ENCODE data around the gene BRD3OS.

Gene BRD3OS

GRCh38 chr9:134007150-134007549 lies 18.1 kb upstream of the BRD3OS start:
- FAIRE-seq = no peak

- no peak for FAIRE-seq
Observed at GRCh38 chr9:134007571-134007970, 17.7 kb upstream of the BRD3OS start.

DNA sequence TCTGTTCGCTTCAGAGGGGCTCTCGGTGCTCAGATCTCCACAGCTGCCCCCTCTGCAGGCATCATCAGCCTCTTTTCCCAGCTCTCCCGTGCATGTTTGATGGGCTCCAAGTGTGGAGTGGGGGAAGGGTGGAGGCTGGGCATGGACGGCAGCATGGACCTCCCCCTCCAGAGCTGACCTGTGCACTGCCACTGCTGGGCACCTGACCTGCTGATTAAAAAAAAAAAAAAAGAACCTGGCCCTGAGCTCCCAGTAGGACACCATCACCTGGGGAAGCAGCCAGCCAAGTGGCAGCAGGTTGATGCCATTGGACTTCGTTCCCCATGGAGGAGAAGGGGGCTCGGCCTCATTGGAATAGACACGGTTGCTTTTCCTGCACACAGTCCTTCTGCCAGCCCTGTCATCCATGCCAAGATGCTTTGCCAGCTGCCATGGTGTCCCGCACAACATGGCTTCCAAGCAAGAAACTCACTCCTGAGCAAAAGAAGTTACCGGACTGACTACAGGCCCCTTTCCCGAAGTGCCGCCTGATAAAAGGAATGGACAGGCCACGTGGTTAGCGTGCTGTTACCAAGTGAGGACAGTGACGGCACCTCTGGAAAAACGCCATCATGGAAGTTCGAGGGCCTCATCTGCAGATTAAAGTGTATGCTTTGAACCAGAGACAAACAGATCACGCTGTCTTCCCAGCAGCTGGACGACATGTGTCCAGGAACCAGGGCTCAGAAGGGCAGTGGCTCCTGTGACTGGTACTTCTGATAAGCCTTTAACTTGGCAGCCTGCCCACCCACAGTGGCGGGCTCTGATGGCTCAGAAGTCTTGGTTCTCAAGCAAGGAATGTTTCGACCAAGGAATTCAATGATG lies 14.7 kb upstream of the BRD3OS start:
- FAIRE-seq = no peak

GRCh38 chr9:134011401-134011800 lies 13.9 kb upstream of the BRD3OS start:
- no peak for FAIRE-seq

DNA sequence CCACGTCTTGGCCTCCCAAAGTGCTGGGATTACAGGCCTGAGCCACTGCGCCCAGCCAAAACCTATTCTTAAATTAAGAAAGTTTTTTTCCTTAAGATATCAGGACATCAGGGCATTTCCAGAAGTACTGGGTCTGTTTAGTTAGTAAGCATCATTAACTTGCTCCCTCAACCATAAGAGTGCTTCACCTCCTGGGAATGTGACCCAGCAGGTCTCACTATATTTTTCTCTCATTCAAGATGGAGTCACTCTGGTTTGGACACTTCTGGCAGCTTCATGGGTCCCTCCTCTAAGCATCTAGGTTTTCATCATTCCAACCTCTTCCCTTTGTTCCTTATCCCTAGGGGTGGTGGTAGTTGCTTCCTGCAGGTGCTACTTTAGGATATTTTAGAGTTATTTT lies 10.3 kb upstream of the BRD3OS start:
- no peak for FAIRE-seq

GRCh38 chr9:134024214-134024792 lies 978 bp upstream of the BRD3OS start:
- no peak for FAIRE-seq

- no peak for FAIRE-seq
Observed at GRCh38 chr9:134025606-134026541, 593 bp downstream of the BRD3OS start.

- FAIRE-seq = no peak
Observed at GRCh38 chr9:134026581-134026980, 1.3 kb downstream of the BRD3OS start.

DNA sequence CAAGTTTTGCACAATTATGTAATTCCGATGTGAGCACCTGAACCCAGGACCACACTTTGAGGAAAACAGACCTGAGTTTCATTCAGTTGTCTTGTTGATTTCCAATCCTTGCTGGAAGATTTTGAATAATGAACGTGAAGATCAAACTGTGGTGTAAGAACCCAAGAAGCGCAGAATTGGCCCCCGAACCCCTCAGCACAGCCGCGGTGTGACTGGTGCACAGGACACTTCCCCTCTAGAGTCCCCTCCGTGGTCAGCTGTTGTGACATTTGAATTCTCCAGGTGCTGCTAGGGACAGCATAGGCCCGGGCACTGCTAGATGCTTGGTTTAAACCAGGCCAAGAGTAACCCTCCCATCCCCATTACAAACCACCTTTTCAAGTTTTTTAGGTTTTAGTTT lies 1.7 kb downstream of the BRD3OS start:
- no peak for FAIRE-seq

DNA sequence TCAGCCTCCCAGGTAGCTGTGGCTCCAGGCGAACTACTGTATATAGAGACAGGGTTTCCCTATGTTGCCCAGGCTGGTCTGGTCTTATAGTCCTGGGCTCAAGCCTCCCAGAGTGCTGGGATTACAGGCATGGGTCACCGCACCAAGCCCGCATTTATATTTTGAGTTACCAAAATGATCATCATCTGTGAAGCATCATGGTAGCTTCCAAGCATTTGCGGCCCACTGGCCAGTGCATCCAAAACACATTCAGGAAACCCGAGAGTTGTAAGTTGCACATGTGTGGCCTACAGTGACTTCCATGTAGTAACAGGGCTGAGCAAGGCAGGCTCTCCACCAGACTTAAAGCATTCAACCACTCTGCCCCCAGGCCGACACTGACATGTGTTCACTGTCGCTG lies 2.3 kb downstream of the BRD3OS start:
- no peak for FAIRE-seq

GRCh38 chr9:134028076-134028475 lies 2.8 kb downstream of the BRD3OS start:
- FAIRE-seq = no peak

DNA sequence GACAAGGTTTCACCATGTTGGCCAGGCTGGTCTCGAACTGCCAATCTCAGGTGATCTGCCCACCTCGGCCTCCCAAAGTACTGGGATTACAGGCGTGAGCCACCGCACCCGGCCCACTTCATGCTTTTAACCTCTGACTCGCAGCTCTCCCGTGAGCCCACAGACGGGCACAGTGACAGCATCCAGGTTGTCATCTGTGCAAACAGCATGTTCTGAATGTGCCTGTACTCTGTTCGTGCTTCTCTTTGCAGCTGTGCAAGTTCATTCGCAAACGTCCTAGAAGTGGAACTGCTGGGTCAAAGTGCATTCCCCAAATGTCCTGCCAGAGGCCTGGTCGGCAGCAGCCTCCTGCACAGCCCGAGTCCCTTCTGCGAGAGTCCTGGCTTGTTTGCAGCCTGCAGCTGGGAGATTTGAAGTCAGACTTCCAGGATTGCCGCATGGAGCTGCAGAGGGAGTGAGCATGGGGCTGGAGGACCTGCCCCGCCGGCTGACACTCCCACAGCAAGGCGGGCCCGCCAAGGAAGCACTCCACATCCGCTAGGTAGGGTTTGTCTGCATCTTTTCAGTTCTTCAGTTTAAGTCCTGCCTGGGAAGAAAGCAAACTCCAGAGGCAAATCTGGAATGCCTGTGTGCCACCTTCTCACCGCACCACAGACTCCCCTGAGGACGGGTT lies 3.4 kb downstream of the BRD3OS start:
- FAIRE-seq = no peak

DNA sequence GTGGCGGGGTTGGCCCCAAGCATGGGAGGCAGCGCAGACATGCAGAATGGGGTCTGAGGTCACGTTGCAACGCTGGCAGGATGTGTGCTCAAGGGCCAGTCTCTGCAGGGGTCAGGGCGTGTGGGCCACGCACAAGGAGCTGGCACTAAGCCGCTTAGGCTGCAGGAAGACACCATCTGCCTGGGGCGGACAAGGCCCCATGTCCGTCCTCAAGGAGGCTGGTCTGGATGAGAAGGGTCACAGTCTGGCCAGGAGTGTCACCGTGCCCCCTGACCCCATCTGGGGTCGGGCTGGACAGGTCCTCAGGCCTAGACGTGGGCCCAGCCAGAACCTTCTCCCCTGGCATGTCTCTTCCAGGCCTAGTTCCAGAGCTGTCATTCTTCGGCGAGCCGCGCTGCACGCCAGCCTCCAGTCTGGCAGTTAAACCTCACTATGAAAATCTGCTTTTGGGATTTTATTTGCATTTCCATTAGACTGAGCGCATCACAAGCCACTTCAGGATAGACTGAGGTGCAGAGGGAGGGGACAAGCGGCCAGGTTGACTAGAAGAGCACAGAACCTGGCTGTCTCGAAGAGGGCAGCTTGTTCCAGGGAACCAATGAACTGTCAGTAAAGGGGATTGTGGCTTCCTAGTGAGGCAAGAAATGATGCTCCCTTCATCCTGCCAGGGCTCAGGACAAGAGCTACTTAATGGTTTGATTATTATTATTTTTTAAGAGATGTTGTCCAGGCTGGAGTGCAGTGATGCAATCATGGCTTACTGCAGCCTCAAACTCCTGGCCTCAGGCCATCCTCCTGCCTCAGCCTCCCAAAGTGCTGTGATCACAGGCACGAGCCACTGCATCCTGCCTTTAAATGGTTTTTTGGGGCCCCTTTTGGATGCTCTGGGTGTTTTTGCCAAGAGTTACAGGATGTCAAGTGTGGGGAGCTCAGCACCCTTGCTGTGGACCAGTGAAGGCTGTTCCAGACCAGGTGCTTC lies 4.3 kb downstream of the BRD3OS start:
- no peak for FAIRE-seq

DNA sequence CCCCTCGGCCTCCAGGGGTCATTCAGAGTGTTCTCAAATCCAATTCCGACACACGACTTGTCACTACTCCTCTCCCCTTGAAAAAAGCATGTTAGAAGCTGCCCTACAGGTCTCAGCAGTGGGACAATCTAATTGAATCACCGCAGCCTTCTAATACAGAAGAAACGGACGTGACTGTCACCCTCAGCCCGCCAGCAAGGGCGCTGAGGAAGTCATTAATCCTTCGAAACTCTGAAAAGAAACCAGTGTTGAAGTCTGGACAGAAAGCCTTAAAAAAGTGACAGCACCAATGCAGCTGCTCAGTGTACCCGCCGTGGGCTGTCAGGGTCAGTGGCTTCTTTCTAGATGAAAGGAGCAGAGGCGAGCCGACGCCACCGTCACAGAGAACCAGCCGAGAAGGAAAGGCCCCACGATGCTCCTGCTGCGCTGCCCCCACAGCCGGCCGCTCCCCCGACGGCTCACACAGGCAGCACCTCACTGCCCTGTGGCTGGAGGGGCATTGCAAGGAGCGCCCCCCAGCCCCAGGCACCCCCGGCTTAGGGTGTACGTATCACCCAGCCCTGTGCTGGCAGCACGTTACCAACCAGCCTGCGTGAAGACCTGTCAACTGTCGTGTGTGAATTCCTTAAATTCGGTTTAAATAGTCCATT lies 5.7 kb downstream of the BRD3OS start:
- FAIRE-seq = no peak

- FAIRE-seq = no peak
Observed at GRCh38 chr9:134031783-134032182, 6.5 kb downstream of the BRD3OS start.

DNA sequence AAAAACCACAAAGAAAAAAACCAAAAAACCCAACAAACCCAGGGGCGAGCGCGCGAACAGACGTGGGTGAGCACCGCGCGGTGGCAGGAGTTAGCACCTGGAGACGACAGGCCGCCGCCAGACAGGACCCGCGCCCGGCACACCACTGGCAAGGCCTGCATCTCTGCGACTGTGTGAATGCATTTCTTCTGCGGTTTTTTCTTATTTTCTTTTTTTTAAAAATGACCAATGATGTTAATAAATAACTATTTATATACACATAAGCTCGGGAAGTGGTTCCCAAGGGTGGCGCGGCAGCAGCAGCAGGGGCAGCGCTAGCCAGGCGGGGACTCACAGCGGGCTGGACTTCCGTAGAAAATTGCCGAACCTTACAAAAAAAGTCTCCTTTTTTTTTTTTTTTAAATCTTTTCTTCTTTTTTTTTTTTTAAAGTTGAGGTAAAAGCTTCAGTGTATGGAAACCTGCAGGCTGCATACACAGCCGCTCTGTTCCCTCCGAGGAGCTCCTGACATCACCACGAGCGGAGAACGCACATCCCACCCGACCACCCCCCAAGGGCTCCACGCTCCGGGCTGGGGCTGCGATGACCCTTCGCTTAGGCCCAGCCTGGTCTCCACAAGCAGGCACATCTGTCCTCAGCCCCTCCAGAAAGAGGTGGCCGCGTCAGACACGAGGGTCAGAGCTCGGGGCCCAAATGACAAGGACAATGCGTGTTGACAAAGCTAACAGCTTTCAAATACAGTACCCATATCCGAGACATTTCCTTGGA lies 7.4 kb downstream of the BRD3OS start:
- FAIRE-seq = no peak

- no peak for FAIRE-seq
Observed at GRCh38 chr9:134033516-134034214, 8.4 kb downstream of the BRD3OS start.

GRCh38 chr9:134034215-134035040 lies 9.1 kb downstream of the BRD3OS start:
- FAIRE-seq = no peak
